IPS DF 19.7 (cell line): ENCODE results near the gene BPIFB6.

Experiments
- DNase-seq: peaks from one replicate; pipeline ENCODE4 v3.0.0-alpha.2; 2013; ENCODE audit warnings: low read depth, low spot score

The BPIFB6 gene

DNA sequence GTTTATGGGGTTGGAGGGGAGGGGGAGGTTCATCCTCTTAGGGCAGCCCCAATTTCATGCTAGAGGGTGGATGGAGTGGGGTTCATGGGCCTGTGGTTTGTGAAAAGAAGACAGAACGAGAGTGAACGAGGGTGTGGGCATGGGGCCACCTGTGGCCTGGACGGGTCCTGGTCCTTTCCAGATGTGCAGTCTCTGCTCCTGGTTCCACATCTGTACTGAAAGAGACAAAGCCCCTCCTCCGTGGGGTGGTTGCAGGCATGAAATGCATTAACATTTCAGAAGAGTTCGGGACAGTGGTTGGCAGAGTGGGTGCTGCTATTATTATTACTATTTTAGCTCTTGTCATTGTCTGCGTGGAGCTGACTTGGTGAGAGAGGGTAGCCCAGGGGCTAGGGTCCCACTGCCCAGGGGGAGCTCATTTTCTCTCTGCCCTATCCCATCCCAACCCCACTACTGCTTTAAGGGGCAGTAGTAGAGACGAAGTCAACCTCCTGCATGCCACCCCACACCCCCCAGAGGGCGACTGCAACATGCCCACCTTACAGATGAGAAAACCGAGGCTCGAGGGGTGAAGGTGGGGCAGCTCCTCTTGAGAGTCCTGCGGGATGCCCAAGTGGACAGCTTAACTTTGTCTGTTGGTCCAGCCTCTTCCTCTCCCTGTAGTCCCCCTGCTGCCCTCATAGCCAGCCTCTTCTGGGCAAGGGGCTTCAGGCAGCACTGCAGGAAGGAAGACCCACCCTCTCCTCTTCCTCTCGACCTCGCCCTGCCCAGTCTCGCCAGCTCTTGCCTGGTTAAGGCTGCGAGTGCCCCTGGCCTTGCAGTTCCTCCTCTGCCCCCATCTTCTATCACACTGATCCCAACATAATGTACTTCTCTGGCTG, 15.5 kb upstream of the BPIFB6 start:
- DNase-seq: no peak

DNA sequence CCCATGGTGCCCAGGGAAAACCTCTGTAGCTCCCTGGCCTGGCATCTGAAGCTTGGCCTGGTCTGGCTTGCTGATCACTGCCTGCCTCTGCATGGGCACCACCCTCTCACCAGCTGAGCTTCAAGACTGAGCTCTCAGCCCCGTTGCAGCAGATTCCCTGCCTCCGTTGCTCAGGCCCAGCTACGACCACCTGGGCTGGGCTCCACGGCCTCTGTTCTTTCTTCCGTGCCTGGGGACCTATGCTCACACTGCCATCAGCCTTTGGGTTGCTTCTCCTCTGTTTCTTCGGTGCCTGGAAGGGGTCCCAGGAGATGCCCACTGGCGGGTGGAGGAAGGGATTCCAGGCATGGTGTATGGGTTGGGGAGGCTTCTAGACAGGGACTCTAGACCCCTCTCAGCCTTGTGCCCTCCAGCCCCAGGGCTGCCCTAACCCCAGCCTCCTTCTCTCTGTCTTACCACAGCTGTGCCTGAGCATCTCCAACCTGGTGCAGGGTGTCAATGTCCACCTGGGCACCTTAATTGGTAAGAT, 14.8 kb upstream of the BPIFB6 start:
- DNase-seq: no peak

- no peak for DNase-seq
These were observed 13.9 kb upstream of the BPIFB6 start for GRCh38 chr20:33017542-33017941.

- DNase-seq: no peak
These were observed 13.1 kb upstream of the BPIFB6 start for GRCh38 chr20:33018169-33018931.

DNA sequence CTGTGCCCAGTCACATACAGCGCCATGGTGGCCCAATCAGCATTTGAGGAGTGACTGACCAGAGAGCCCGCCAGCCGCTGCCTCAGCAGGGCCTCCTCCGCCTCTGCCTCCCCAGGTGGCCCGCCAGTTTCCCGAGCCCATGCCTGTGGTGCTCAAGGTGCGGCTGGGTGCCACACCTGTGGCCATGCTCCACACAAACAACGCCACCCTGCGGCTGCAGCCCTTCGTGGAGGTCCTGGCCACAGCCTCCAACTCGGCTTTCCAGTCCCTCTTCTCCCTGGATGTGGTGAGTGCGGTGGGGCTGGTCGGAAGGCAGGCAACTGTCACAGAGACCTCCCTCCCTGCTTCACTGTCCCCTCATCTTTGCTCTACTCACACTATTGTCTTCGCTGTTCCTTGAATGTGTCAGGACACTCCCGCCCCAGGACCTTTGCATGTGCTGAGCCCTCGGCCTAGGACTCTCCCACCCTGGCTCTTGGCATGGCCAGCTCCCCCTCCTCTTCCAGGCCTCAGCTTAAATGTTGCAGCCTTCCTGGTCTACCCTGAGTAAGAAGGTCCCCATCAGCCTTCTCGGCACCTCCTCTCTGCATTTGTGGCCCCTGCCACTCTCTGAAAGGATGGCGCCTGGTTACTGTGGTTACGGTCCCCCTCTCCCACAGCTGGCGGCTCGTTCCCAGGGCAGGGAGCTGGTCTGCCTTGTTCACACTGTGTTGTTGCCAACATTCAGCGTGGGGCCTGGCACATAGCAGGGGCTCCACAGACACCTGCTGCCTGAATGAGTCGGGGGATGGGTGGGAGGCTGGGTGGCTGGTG, 11.8 kb upstream of the BPIFB6 start:
- DNase-seq: no peak

GRCh38 chr20:33020278-33021161, 10.9 kb upstream of the BPIFB6 start:
- no peak for DNase-seq

DNA sequence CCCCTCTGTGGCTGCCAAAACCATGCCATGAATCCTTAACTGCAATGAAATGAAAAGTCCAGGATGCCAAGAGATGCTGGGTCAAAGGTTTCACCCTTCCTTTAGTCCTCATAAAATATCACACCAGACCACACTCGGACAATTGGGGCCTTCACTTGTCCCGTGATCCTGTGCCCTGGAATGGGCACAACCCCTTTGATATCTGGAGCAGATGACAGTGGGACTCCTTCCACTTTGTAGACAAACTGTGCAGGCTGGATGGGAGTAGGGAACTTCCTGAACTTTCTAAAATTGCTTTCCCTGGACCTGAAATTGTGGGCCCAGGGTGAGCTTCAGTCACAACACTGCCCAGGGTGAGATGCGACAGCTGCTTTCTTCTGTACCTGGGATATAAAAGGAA, 9.6 kb upstream of the BPIFB6 start:
- no peak for DNase-seq

GRCh38 chr20:33022289-33022688, 9.2 kb upstream of the BPIFB6 start:
- DNase-seq: no peak

- no peak for DNase-seq
These were observed 8.6 kb upstream of the BPIFB6 start for GRCh38 chr20:33022694-33023438.

GRCh38 chr20:33023439-33024242, 7.8 kb upstream of the BPIFB6 start:
- DNase-seq: no peak

DNA sequence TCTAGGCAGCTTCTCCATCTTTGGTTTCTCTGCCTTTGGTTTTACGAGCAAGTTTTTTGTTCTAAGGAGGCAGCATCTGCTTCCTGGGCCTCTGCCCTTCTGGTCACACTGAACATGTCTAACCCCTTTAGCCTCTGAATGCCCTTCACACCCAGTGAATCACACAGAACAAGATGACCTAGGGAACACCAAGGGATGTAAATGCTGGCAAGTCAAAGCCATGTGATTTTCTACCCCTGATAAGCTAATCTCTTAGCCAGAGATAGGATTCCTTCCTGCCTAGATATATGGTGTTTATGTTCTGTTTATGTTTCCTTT, 7.2 kb upstream of the BPIFB6 start:
- no peak for DNase-seq

- no peak for DNase-seq
These were observed 6.7 kb upstream of the BPIFB6 start for GRCh38 chr20:33024609-33025317.

GRCh38 chr20:33025318-33025876, 6.1 kb upstream of the BPIFB6 start:
- no peak for DNase-seq

- no peak for DNase-seq
These were observed 5.2 kb upstream of the BPIFB6 start for GRCh38 chr20:33026072-33026778.

DNA sequence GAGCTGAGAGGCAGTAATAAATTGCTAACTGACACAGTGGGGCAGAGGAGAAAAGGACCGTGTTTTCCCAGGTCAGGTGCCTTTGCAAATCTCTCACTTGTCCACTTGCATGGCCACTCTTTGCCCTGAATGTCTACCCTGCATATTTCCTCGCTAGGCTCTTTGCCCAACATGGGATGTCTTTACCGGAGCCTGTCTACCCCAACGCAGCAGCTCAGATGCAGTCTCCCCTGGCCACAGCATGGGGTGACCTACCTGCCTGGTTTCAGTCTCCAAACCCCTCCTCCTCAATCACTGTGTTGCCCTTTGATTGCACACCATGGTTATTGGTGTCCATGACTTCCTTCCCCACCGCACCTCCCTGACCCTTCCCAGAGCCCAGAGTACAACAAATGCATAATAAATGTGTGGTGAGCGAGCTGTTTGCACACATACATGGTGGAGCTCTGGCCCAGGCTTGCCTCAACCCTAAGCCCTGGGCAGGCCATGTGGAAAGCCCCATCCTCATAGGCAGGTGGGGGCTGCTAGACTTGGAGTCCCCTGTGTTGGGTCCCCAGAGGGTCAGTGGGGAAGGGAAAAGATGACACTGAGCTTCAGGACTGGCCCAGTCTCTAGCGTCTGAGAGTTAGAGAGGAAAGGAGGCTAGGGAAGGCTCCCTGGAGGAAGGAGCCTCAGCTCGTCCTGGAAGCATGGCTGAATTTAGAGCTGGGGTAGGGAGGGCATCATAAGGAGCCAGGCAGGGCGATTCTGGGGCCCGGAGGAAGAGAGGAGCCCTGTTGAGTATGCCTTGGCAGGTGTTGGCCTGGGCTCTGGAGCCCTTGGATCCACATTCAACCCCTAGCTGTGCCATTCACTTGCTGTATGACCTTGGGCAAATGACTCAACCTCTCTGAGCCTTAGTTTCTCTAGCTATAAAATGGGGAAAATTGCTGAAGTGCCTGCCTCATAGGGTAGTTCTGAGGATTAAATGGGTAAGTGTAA, 4.4 kb upstream of the BPIFB6 start:
- no peak for DNase-seq
